ENCODE data around the gene PEX10.
"Not testable (repeated sequence)": the region's sequence is repeated elsewhere in the genome, so short reads cannot be mapped to it uniquely, and the experiment has no call there.

PEX10 gene

DNA sequence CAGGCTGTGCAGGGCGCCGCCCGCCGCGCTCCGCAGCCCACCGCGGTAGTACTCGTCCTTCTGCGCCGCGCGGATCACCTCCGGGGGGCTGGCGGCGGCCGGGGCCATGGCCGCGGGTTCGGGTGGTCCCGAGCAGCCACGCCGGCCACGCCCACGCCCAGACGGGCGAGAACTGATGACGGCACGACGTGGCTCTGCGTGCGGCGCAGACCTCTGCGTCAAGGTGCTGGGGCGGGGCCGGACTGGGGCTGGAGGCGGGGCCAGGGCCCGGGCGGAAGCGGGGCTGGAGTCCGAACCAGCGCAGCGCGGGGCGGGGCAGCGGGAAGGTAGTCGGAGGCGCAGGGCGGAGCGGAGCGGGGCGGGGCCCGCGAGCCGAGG, at the start of gene PEX10:
TSS of gene PEX10 (minus strand) at position 170 of the 378 bp plus-strand sequence. CDS start at position 108, 62 bp downstream.
- DNase-seq: peak; percentile 58

- DNase-seq: no peak
Observed at GRCh38 chr1:2460996-2461751, 48.8 kb upstream of the PEX10 start.

DNA sequence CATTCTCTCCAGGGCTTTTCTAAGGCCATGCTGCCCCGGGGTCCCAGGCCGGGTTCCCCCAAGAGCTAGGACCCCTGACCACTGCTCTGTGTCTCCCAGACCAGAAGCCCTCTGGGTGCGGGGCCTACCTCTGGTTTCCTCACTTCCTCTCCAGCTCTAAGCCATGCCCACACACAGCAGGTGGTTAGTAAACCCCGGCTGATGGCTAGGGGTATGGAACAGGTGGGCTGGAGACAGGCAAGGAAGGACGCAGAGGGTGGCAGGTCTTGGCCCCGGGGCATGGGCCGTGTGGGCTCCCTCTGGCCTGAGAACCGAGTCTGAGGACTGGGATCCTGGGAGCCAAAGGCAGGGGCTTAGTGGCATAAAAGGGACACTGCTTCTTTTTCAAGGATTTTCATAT, 47.8 kb upstream of the PEX10 start:
- DNase-seq: no peak

- DNase-seq: no peak
Observed at GRCh38 chr1:2459757-2460156, 47.4 kb upstream of the PEX10 start.

GRCh38 chr1:2459102-2459753, 46.9 kb upstream of the PEX10 start:
- not testable (repeated sequence) for DNase-seq

DNA sequence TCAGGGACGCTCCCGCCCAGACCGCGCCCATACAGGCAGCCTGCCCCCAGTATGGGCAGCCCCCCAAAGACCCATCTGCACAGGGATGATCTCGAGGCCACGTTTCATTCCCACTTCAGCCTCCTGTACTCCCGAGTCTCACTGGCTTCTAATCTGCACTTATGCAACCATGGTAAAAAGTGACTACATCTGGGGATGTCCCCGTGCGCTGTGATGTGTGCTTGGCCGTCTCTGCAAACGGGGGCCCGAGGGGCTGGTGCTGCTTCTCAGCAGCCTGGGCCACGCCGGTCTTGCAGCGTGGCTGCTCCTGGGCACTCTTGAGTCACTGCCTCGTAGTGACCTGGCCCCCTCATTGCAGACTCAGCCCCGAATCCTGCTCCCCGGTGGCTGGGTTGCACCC, 46.3 kb upstream of the PEX10 start:
- no peak for DNase-seq

- no peak for DNase-seq
Observed at GRCh38 chr1:2457444-2457843, 45.1 kb upstream of the PEX10 start.

DNA sequence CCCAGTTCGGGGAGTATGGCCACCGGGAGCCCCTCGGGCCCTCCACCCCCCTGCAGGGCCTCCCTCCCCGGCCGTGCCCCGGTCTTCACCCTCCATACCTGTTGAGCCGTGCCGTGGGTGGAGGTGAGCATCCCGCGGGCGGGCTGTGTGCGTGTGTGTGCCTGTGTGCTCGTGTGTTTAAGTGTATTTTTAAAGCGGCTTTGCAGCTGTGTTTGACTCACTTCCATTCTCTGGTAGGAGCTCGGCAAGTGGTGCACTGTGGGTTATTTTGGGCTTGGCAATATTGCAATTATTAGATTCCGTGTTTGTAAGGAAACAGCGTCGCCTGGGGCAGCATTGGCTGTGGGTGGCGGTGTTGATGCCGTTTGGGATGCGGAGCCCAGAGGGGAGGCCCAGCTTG, 43.4 kb upstream of the PEX10 start:
- no peak for DNase-seq

GRCh38 chr1:2454227-2454626, 41.9 kb upstream of the PEX10 start:
- DNase-seq: no peak

- no peak for DNase-seq
Observed at GRCh38 chr1:2452932-2453315, 40.6 kb upstream of the PEX10 start.

DNA sequence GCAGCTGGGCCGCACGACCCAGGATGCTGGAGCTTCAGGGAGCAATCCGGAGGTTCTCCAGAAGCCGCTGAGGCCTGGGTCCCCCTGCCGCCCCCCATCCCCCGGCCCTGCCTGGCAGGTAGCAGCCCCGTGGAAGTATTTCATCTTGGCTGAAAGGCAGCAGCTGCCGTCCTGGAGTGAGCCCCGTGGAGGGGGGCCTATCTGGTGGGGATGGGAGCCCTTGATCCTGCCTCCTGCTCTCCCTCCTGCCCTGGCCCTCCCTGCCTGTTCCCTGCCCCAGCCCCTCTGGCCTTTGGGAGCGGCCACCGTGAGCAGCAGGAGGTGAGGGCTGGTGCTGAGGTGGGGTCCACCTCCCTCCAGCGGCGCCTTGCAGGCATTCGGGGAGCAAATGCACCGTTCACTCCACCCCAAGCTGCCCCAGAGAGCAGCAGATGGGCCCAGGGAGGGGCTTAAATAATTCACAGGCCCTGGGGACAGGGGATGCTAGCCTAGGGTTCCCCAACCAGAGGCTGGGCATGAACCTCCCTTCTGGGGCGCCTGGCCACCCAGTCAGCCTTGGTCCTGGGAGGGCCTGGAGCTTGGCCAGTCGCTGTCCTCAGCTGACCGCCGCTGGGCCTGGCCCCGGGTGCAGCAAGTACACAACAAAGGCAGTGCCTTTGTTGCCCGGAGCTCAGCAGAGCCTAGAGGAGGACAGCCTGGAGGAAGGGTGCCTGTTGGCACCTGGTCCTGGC, 40.0 kb upstream of the PEX10 start:
- no peak for DNase-seq

DNA sequence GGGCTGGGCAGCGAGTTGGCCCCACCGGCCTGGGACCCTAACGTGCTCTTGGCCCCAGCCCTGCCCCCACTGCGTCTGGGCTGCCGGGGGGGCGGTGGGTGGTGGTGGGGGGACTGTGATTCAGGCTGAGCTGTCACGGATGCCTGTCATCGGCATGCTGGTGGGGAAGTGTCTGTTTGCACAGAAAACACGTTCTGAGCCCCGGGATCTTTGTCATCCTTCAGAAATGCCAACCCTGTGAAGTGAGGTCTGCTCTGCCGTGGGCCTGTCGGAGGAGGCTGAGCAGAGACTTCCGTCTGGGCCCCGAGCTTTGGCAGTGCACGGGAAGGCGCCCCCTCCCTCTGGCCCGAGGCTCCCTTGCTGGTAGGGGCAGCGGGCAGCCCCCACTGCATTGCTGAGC, 39.4 kb upstream of the PEX10 start:
- DNase-seq: no peak

- DNase-seq: no peak
Observed at GRCh38 chr1:2449636-2450454, 37.5 kb upstream of the PEX10 start.

GRCh38 chr1:2448098-2448445, 35.7 kb upstream of the PEX10 start:
- DNase-seq: no peak

DNA sequence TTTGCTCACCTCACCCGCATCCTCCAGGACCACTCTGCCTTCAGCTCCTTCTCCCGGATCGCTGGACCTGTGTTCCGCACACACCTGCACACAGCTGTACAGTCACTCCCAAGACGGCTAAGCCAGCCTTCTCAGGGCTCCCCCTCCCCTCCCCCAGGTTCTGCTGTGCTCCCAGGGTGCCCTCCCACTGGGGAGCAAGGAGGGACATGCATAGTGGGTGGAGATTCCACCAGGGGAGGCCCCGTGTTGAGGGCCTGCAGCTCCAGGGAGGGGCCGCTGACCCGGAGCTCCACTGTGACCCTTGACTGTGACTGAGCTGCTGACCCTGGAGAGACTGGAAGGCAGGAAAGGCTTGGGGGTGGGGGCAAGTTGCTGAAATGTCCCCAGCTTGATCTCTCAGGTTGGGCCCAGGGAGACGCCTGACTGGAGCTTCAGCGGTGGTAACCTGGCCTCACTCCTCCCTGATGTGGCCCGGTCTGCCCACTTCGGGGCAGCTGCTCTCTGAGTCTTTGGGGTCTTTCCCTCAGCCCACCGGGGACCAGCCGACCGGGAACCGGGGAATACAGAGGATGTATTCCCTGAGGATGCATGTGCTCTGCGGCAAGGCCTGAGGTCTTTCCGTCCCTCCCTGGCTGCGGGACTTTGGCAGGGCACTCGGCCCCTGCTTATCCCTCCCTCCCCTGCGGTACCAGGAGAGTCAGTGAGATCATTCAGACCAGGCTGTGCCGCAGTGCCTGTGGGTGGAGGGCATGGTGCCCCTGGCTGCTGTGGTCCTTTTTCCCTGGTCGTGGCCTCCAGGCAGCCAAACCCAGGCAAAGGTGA, 35.1 kb upstream of the PEX10 start:
- DNase-seq: no peak

- DNase-seq: no peak
Observed at GRCh38 chr1:2446861-2447260, 34.5 kb upstream of the PEX10 start.

DNA sequence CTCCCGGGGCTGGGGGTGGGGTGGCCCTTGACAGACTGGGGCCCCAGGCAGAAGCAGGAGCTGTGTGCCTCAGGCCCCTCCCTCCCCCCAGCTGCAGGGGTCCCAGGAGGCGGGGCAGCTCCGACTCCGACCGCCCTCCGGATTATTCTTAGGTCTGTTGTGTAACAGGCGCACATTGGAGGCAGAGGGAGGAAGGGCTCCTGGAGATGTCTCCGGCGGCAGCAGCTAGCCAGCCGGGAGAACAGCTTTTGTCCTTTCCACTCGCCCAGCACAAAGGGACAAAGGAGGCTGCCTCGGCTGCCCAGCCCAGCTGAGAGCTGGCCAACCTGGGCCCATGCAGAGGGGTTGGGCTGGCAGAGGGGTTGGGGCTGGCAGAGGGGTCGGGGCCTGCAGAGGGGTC, 34.0 kb upstream of the PEX10 start:
- DNase-seq: no peak

GRCh38 chr1:2445823-2446215, 33.5 kb upstream of the PEX10 start:
- DNase-seq: no peak

DNA sequence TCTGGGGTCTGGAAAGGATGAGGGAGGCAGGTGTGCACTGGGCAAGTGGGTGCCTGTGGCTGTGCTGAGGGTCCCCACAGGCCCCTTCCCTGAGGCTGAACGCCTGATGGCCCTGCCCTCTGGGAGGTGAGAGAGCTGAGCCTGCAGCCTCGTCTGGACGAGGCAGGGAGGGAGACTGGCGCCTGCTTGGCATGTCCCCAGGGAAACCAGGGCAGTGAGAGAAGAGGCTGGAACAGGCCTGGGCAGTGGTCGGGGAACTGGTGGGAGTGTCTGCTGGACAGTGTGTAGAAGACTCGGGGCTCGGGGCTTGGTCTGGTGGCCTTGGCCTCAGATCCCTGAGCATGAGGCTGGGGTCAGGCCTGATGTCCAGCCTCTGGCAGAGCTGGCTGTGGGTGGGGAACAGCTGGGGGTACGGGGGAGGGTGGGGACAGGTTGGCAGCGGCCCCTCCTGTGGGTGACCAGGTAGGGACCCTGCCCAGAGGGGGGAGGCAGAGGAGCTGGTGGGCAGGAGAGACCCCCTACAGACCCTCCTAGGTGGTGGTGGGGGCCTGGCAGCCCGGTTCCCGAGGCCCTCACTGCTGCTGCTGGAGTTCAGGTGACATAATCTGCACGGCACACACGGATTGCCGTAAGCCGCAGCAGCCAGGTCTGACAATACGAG, 32.9 kb upstream of the PEX10 start:
- no peak for DNase-seq

DNA sequence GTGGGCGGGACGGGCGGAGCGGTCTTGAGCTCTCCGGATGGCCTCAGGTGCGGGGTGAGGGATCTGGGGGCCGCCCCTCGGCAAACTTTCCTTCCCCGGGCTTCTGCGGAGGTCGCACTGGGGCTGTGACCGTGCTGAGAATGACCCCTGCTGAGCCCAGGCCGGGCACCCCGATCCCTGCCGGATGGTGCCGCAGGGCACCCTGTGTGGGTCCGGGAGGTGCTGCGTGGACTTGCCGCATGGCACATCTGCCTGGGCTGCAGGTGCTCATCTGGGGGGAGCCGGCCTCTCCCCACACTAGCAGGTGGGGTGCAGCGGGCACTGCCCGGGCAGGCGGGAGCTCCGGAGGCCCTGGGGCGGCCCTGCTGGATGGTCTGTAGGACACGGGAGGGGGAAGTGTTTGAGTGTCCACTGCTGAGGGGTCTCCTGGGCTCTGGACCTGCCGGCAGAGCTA, 31.8 kb upstream of the PEX10 start:
- no peak for DNase-seq

GRCh38 chr1:2443277-2444137, 31.1 kb upstream of the PEX10 start:
- DNase-seq: no peak

All from SIG-M5 (cell line).